ENCODE results near the gene SHROOM1.

Gene SHROOM1

DNA sequence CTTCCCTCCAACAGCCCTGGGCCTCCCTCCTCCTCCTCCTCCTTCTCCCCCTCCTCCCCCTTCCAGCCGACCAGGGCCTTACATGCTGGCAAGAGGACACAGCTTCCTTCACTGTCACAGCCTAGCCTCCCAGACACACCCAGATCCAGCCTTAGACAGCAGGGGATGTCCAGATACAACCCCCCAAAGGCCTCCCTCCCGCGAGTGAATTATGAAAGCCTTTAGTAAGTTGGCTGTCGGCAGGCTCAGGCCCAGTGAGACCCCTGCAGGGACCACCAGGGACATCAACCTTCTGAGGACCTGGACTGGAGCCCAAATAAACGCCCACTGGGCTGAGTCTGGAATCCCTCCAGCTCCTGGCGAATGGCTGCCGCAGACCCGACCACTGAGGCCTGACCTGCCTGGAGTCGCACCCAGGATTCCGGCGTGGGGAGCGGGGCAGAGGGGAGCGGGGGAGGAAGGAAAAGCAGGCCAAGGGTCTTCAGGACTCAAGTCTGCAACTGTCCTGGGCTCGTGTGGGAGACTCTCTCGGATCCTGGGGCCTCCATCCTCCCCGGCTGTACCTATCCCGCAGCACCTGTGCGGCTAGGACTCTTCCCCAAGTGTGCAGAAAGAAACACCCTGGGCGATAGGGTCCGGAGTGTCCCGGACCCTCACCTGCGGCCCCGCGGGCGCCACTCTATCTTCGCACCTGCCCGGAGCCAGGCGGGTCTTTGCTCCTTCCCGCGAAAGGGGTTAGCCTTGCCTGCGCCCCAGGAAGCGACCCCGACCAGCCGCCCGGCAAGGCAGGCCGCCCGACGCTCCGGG lies 54.1 kb downstream of the SHROOM1 start:
- no peak for DNase-seq

DNA sequence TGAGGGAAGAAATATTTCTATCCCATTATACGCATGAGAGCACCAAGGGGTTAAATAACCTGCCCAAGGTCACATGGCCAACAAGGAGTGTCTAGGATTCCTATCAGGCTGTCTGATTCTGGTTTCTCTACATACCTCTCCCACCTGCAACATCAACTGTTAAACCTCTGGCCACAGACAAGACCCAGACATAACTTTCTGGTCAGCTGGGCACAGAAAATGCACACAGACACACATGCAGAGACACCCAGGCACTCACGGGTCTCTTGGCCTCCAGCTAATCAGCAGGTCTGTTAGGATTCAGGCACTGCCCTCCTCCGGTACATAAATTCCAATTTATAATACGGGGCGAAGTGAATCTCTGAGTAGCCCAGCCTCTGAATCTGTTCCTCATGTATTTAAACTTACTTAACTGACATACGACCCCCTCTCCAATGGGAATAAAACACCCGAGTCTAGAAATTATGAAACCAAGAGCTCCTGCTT lies 54.9 kb downstream of the SHROOM1 start:
- no peak for DNase-seq

DNA sequence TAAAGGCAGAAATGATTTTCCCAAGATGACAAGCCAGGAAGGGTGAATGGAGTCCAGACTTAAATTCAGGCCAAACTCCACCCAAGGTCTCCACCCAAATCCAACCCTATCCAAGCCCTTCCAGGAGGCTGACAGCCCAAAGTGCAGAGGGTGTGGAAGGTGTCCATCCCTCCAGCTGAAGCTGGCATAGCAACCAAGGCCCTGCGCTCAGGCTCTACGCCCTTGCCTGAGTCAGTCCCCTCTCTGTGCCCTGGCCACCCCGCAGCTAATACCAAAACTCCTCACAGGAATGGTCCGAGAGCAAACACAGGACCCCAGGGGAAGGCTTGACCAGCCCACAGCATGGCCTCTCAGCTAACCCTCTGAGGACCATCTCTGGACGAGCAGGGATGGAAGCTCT lies 55.6 kb downstream of the SHROOM1 start:
- DNase-seq = no peak

DNA sequence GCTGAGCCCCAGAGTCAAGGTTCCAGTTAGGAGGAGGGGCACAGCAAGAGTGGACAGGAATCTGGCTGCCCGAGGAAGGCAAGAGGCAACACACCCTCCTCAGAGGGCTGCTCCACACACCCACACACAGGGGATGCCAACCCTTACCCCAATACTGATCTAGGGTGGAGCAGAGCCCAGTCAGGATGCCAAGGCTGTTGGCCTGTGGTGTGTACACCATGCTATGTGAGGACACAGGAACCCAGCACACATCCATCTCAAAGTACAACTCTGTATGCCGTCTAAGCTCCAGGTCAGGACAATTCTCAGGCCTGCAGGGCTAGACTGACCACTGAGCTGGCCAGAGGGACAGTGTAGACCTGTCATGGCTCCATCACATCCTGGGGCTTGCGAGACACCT lies 56.0 kb downstream of the SHROOM1 start:
- DNase-seq = no peak

DNA sequence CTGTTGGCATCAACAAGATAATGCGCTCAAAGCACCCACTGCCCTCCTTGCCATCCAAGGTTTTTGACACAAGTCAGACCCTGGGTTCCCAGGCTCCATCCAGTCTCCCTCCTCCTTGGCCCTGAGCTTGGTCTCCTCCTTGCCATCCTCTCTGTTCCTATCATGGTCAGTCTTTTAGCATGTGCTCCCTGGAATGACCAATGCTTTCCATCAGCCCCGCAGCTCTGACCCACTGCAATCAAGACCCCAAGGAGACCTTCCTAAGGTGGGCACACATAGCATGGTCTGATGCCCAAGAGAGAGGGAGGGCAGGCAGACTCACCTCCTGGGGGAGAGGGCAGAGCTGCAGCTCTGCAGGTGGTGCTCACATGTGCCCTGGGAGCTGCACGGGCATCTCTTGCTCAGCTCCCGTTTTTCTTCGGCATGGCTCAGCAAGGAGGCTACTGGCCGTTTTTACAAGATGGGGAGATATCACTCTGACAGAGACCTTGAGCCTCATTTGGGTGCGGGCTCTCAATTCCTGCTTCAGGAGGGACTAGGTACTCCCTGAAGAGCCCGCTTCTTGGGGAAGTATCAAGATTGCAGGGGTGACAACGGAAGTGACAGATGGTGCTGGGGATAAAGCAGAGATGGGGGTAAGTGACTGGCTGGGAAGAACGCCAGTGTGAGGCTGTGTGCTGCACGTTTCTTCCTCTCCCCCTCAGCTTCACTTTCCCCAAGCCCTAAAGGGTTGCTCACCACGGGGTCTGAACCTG lies 56.7 kb downstream of the SHROOM1 start:
- DNase-seq = no peak

GRCh38 chr5:132773114-132773513 lies 57.3 kb downstream of the SHROOM1 start:
- no peak for DNase-seq

DNA sequence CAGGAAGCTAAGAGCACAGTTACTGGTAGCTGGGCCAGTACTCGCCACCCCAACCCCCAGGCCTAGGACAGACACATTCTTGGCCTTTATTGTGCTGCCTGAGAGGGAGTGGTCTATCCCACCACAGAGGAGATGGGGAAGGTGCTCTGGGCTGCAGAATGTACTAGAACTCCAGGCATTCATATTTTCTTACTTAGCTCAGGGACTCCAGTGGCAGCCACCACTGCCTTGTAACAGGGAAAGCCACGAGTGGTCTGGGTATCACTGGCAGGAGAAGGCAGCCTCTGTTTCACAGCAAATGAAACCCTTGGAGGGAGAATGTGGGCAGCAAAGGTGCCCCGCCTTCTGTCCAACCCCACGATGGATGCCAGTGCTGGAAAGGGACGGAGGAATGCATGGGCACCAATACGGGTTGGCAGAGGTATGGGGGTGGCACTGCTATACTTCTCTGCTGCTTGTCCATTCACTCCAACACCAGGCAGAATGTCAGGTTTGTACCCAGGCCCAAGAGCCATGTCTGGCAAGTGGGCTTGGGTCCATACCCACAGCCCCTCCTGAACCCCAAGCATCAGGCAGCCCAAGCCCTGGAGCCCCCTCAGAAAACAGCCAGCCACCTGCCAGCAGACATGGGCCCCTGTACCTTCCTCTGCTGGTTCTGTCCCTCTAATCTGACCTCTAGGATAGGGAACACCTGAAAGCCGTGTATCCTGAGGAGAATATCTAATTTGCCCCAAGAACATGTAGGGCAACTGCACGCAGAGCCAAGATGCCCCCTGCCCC lies 58.0 kb downstream of the SHROOM1 start:
- no peak for DNase-seq
